Activated T-helper 1 cell treated with anti-CD3 and anti-CD28 coated beads, Interleukin-12 subunit alpha, Interleukin-12 subunit beta, Interleukin-2, Interleukin-4 antibody, amounts not matched to agents 30 ng/mL and 10 ng/mL and 1 ng/mL, durations not matched to agents 14 hours and 24 hours and 36 hours (primary cell): ENCODE data around the gene PIK3R5. TPM values are rescaled to one million over a fixed set of nuclear protein-coding genes. Genes with fewer than 3 reads are reported as not detected.
A peak's percentile ranks its signal among the peaks of the same experiment; 100 is the strongest.

ENCODE experiments used
- DNase-seq: peaks from one replicate; pipeline ENCODE4 v3.0.0; 2021; ENCODE audit warnings: low spot score
- H3K27ac Mint-ChIP-seq: one replicate; pipeline ENCODE4 v1.8.0; 2021; ENCODE audit warnings: mild to moderate bottlenecking, mixed read lengths
- H3K27me3 Mint-ChIP-seq: one replicate; pipeline ENCODE4 v1.8.0; 2022; ENCODE audit warnings: mild to moderate bottlenecking, moderate library complexity, mixed read lengths; ENCODE audit not compliant: insufficient read depth
- H3K36me3 Mint-ChIP-seq: one replicate; pipeline ENCODE4 v1.8.0; 2021; ENCODE audit warnings: low read depth, mixed read lengths
- H3K4me1 Mint-ChIP-seq: one replicate; pipeline ENCODE4 v1.8.0; 2021; ENCODE audit warnings: low read depth, mixed read lengths
- H3K4me3 Mint-ChIP-seq: one replicate; pipeline ENCODE4 v1.8.0; 2021; ENCODE audit warnings: mild to moderate bottlenecking, moderate library complexity, mixed read lengths
- H3K9me3 Mint-ChIP-seq: one replicate; pipeline ENCODE4 v1.8.0; 2021; ENCODE audit warnings: mixed read lengths
- intact Hi-C: fragments of 100-400 bp; cut with micrococcal nuclease; formaldehyde crosslinking; loops from one replicate; pipeline ENCODE4 v1.15.1; 2024
- total RNA-seq: library from RNA; stranded (reverse); gene quantifications from 2 replicates; pipeline ENCODE4 v1.2.3, GENCODE V29; 2022

Gene PIK3R5
- total RNA-seq, 1 donor from 2014 or later = 33.6 TPM

DNA sequence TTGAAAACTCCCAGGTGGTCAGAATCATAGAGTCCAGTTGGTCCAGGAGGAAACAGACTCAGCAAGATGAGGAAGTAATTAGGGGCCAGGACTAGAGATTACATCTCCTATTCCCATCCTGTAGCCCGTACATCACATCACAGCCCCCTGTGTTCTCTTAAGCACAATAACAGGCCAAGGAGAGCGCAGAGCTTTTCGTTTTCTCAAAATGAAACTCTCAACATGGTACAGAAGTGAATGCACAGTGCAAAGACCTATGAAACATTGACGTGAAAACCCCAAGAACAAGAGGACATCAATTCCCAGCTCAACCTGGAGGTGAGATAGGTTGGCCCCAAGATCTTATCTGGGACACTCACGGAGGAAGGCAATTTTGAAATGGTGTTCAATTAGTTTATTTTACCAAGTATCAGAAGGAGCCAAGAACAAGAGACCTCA is 9.0 kb downstream of the PIK3R5 start:
- Mint-ChIP-seq H3K9me3 (peaks cover 9% of the 10 kb centered on the region), H3K27me3 (no peaks in the 10 kb centered on the region), H3K4me1 (peaks cover 94% of the 10 kb centered on the region), H3K36me3 (peaks cover 64% of the 10 kb centered on the region), H3K4me3 (peak overlapping the region; percentile 53), H3K27ac (peak overlapping the region; percentile 86)
- intact Hi-C loops = loop anchor here (1.0 to 5.0 kb wide), 5 partner anchors 9 to 99 kb away; partner anchors contain the start of gene PIK3R5
- DNase-seq = no peak

DNA sequence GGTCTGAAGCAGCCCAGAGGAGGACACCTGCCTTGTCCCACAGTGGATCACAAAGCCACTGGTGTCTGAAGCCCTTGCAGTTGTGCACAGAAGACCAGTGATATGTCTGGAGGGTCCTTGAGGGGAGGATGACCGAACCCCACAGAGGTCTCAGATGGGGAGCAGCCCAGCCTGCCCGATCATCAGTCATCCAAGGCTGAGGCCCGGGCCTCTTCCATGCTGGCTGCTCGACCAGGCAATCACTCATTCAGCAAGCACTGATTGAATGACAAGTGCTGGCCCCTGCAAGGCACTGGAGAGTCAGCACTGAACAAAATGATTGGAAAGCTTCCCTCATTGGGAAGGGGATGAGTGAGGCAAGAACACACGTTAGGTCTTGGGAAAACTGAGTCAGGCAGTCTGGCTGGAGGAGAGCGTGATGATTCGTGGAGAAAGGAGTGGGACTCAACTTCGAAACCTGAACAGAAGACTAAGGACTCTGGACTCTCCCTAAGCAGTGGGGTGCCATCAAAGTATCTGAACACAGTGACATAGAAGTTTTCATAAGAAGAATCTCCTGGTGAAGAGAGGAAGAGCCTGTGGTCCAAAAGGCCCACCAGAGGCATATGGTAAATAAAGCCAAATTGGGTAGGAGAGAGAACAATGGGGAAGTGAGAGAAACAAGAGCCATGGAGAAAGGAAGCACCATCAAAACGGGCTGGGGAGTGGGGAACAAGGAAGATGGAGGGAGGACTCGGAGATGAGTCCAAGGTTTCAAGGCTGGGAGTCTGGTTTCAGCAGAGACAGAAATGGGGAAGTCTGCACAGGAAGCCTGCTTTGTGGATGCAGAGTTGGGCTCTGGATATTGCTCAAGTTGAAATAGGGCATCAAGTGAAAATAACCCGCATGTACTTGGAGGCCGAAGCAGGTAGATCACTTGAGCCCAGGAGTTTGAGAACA is 10.2 kb downstream of the PIK3R5 start:
- Mint-ChIP-seq H3K36me3 (peaks cover 69% of the 10 kb centered on the region), H3K27me3 (no peaks in the 10 kb centered on the region), H3K4me3 (peak overlapping the region; percentile 73), H3K27ac (peak overlapping the region; percentile 89), H3K9me3 (peaks cover 21% of the 10 kb centered on the region), H3K4me1 (peaks cover 96% of the 10 kb centered on the region)
- intact Hi-C loops = loop anchor here (5.0 kb wide), 2 partner anchors 33 to 98 kb away; no protein-coding TSS in a partner anchor
- no peak for DNase-seq

DNA sequence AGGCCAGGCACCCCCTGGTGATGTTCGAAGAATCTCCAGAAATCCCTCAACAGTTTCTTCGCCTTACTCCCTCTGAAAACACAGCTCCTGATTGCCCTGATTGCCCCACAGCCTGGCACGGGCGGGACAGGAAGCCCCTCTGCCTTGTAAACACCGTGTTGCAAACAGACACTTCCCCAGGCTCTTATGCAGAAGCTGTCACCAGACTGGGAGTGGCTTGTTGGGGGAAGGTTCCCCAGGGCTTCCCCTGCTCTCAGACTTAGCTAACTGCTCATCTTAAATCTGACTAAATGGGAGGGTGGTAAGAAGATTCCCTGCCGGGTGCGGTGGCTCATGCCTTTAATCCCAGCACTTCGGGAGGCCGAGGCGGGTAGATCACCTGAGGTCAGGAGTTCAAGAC is 11.2 kb downstream of the PIK3R5 start:
- DNase-seq = peak; percentile 69
- peak overlapping the region; percentile 89 for H3K27ac Mint-ChIP-seq
- H3K4me3 Mint-ChIP-seq = peak overlapping the region; percentile 74
- peaks cover 22% of the 10 kb centered on the region for H3K9me3 Mint-ChIP-seq
- intact Hi-C loops = no loop called here
- H3K27me3 Mint-ChIP-seq = no peaks in the 10 kb centered on the region
- H3K36me3 Mint-ChIP-seq = peaks cover 63% of the 10 kb centered on the region
- peaks cover 94% of the 10 kb centered on the region for H3K4me1 Mint-ChIP-seq

DNA sequence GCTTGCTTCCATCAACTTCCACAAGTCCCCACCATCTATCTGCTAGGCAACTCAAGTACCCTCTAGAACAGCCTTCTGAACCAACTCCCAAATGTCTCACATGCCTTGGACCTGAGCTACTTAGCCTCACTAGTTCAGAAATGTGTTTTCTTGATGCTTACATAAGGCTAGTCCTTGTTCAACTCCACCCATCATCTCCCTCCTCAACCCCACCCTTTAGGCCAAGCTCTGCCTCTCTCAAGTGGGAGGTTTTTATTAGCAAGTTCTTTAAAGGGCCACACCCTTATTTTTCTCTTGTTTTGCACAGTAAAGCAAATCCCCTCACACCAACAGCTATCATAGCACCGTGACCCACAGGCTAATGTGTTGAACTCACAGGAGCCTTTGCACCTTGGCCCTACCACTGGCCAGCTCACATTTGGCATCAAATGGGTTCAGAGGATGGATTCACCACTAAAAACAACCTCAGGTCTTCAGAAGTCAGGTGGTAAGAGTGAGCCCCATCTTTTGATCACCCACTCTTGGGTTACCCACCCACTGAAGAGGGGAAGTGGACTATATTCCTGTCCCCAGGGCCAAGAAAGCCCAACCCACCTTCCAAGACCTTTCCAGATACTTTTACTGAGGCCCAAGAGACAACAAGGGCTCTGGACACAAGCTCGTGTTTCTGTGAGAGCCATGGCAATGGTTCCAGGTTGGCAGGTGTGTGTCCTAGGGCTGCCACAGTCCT is 12.2 kb downstream of the PIK3R5 start:
- no peak for DNase-seq
- H3K36me3 Mint-ChIP-seq = peaks cover 60% of the 10 kb centered on the region
- no peak overlapping the region for H3K27ac Mint-ChIP-seq
- H3K9me3 Mint-ChIP-seq = peaks cover 22% of the 10 kb centered on the region
- intact Hi-C loops = no loop called here
- H3K4me1 Mint-ChIP-seq = peaks cover 94% of the 10 kb centered on the region
- H3K27me3 Mint-ChIP-seq = no peaks in the 10 kb centered on the region
- no peak overlapping the region for H3K4me3 Mint-ChIP-seq

DNA sequence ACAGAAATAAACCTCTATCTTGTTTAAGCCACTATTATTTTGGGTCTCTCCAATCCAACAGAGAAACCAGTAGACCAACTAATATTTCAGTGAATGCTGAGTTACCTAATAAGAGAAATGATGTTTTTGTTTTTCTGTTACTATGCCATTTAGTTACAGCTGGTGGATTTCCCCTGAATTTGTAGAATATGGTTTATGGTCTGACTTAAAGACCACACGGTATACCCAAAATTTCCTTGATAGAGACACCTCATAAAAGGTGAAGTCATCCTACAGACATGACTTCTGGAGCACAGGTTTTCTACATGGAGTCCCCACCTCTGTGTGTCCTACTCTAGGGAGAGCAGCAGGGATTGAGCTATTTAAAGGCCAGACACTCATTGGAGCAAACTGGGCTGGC is 13.3 kb downstream of the PIK3R5 start:
- Mint-ChIP-seq H3K27ac (peak overlapping the region; percentile 70), H3K4me3 (peak overlapping the region; percentile 34), H3K27me3 (no peaks in the 10 kb centered on the region), H3K36me3 (peaks cover 59% of the 10 kb centered on the region), H3K4me1 (peaks cover 92% of the 10 kb centered on the region), H3K9me3 (peaks cover 22% of the 10 kb centered on the region)
- intact Hi-C loops = no loop called here
- DNase-seq = no peak

DNA sequence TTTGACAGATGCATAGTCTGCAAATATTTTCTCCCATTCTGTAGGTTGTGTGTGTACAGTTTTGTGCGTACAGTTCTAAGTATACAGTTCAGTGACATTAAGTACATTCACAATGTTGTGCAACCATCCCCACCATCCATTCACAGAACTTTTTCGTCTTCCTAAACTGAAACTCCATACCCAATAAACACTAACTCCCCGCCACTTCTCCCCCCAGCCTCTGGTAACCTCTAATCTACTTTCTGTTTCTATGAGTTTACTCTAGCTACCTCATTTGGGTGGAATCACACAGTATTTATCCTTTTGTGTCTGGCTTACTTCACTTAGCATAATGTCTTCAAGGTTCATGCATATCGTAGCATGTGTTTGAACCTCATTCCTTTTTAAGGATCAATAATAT is 14.3 kb downstream of the PIK3R5 start:
- Mint-ChIP-seq H3K27ac (peak overlapping the region; percentile 41), H3K9me3 (peaks cover 22% of the 10 kb centered on the region), H3K4me1 (peaks cover 92% of the 10 kb centered on the region), H3K27me3 (no peaks in the 10 kb centered on the region), H3K36me3 (peaks cover 57% of the 10 kb centered on the region), H3K4me3 (peak overlapping the region; percentile 16)
- no peak for DNase-seq
- intact Hi-C loops = no loop called here

DNA sequence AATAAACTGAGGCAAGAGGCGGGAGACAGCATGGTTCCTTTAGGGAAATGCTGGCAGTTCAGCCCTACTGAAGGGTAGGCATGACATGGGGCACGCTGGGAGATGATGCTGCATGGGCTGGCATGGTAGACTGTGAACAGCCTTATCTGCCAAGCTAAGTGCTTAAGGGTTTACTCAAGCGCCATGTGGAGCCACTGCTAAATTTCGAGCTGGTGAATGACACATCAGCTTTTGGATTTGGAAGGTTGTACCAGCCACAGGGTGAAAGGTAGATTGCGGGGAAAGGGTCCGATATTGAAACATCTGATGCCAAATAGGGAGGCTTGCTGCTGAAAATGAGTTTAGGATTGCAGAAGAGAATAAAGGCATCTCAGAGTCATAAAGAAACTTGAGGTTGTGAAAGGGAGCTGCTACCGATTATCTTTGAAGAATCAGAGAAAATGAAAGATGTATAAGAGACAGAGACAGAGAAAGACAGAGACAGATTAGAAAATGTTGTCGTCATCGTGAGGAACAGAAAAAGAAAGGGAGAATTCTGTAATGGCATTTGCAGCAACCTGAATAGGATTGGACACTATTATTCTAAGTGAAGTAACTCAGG is 16.3 kb downstream of the PIK3R5 start:
- intact Hi-C loops = loop anchor here (1.0 kb wide), 4 partner anchors 8 to 16 kb away; partner anchors contain the start of gene PIK3R5
- DNase-seq = no peak
- Mint-ChIP-seq H3K27ac (peak overlapping the region; percentile 61), H3K4me1 (peaks cover 84% of the 10 kb centered on the region), H3K4me3 (peak overlapping the region; percentile 28), H3K9me3 (peaks cover 23% of the 10 kb centered on the region), H3K27me3 (no peaks in the 10 kb centered on the region), H3K36me3 (peaks cover 55% of the 10 kb centered on the region)

DNA sequence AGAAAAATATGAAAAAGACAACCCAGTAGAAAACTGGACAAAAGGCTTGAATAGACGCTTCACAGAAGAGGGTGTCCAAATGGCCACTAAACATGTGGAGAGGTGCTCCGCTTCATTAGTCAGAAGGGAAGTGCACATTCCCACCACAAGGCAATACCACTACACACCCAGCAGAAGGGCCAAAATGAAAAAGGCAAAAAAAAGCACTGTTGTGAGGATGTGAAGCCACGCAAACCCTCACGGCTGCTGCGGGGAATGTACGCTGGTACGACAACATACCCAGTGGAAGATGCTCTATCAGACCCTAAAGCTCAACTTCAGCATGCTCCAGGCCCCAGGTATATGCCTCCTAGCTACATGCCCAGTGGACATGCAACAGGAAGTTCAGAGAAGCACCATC is 17.0 kb downstream of the PIK3R5 start:
- Mint-ChIP-seq H3K36me3 (peaks cover 60% of the 10 kb centered on the region), H3K9me3 (peaks cover 27% of the 10 kb centered on the region), H3K4me3 (peak overlapping the region; percentile 28), H3K27ac (peak overlapping the region; percentile 61), H3K4me1 (peaks cover 79% of the 10 kb centered on the region), H3K27me3 (no peaks in the 10 kb centered on the region)
- intact Hi-C loops = no loop called here
- no peak for DNase-seq

DNA sequence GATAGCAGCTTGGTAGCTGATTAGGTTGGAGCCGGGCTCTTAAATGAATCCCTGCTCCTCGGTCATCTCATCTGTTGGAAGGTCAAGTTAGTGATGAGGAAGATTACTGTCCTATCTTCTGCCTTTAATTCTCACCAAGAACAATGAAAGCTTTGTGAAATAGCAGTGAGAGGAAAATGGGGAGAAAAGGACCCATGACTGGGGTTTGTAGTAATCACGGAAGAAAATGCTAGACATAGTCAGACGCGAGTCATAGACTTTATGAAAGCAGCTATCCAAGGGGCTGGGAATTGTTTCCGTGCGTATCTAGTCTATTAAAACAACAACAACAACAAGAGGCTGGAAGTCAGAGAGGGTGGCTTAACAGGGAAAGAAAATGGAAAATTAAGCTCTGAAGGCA is 18.3 kb downstream of the PIK3R5 start:
- Mint-ChIP-seq H3K36me3 (peaks cover 54% of the 10 kb centered on the region), H3K27me3 (no peaks in the 10 kb centered on the region), H3K4me3 (no peak overlapping the region), H3K4me1 (peaks cover 69% of the 10 kb centered on the region), H3K27ac (peak overlapping the region; percentile 10), H3K9me3 (peaks cover 24% of the 10 kb centered on the region)
- DNase-seq = no peak
- intact Hi-C loops = no loop called here

DNA sequence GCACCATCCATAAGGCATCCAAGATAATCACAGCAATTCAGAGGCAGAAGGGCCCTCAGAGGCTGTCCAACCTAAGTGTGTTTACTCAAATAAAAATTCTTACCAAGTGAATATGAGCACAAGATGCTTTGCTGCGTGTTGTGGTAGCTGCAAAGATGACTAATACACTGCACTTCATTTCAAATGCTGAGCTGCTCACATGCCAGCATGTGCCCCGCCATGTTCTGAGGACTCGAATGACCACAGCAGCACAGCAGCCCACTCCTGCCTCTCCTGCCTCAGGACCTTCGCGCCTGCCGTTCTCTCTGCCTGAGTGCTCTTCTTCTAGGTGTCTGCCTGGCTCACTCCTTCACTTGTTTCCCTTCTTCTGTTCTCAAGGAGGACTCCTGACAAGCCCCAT is 19.0 kb downstream of the PIK3R5 start:
- no peaks in the 10 kb centered on the region for H3K27me3 Mint-ChIP-seq
- peaks cover 49% of the 10 kb centered on the region for H3K36me3 Mint-ChIP-seq
- DNase-seq = no peak
- H3K4me1 Mint-ChIP-seq = peaks cover 69% of the 10 kb centered on the region
- peak overlapping the region; percentile 32 for H3K27ac Mint-ChIP-seq
- peaks cover 18% of the 10 kb centered on the region for H3K9me3 Mint-ChIP-seq
- intact Hi-C loops = no loop called here
- no peak overlapping the region for H3K4me3 Mint-ChIP-seq

DNA sequence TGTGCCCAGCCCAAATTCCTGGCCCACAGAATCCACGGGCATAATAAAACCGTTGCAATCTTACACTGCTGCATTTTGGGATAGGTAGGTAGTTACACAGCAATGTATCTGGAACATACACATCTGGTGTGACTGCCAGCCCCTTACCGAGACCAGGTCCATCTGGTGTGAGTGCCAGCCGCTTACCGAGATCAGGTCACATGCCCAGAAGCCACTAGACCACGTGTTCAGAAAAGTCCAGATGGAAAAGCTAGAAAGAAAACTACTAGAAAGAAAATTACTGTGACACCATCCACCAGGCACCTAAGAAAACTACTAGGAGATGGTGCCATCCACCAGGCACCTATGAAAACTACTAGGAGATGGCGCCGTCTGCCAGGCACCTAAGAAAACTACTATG is 19.4 kb downstream of the PIK3R5 start:
- H3K27ac Mint-ChIP-seq = no peak overlapping the region
- H3K4me1 Mint-ChIP-seq = peaks cover 69% of the 10 kb centered on the region
- no peaks in the 10 kb centered on the region for H3K27me3 Mint-ChIP-seq
- H3K4me3 Mint-ChIP-seq = no peak overlapping the region
- H3K36me3 Mint-ChIP-seq = peaks cover 45% of the 10 kb centered on the region
- intact Hi-C loops = no loop called here
- peaks cover 14% of the 10 kb centered on the region for H3K9me3 Mint-ChIP-seq
- DNase-seq = no peak

DNA sequence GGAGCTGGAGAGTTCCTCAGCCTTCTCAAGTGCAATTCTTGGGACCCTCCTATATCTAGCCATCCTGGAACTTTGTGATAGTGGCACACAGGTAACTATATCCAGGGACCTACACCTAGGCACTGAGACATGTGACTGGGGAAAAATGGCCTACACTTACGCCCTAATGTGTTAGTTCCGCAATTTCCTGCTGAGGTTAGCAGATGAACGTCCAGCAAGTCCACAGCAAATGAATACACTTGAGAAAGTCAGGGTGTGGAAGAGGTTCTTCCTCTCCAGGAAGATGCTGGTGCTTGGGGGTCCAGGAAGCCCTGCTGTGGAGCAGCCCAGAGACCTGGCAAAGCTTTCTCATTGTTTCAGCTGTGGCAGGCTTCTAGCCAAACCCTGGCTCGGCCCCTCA is 20.8 kb downstream of the PIK3R5 start:
- DNase-seq = no peak
- intact Hi-C loops = no loop called here
- Mint-ChIP-seq H3K4me3 (no peak overlapping the region), H3K4me1 (peaks cover 70% of the 10 kb centered on the region), H3K27ac (no peak overlapping the region), H3K9me3 (peaks cover 5% of the 10 kb centered on the region), H3K27me3 (no peaks in the 10 kb centered on the region), H3K36me3 (peaks cover 37% of the 10 kb centered on the region)
